T-helper 2 cell treated with Interferon-gamma antibody and Interleukin-4, amounts not matched to agents 100 ng/mL and 5 ng/mL, for 36 hours (primary cell): ENCODE results near the gene GSTO2. TPM values are rescaled to one million over a fixed set of nuclear protein-coding genes. Genes with fewer than 3 reads are reported as not detected.
"Not testable (repeated sequence)": the region's sequence is repeated elsewhere in the genome, so short reads cannot be mapped to it uniquely, and the experiment has no call there.

Experiments
- intact Hi-C: fragments of 100-400 bp; cut with micrococcal nuclease; formaldehyde crosslinking; loops from one replicate; pipeline ENCODE4 v1.15.1; 2023
- total RNA-seq: library from RNA; stranded (reverse); gene quantifications from 2 replicates; pipeline ENCODE4 v1.2.3, GENCODE V29; 2022

GSTO2 gene
- total RNA-seq: 0.66 and 0.73 TPM in 2 replicates

DNA sequence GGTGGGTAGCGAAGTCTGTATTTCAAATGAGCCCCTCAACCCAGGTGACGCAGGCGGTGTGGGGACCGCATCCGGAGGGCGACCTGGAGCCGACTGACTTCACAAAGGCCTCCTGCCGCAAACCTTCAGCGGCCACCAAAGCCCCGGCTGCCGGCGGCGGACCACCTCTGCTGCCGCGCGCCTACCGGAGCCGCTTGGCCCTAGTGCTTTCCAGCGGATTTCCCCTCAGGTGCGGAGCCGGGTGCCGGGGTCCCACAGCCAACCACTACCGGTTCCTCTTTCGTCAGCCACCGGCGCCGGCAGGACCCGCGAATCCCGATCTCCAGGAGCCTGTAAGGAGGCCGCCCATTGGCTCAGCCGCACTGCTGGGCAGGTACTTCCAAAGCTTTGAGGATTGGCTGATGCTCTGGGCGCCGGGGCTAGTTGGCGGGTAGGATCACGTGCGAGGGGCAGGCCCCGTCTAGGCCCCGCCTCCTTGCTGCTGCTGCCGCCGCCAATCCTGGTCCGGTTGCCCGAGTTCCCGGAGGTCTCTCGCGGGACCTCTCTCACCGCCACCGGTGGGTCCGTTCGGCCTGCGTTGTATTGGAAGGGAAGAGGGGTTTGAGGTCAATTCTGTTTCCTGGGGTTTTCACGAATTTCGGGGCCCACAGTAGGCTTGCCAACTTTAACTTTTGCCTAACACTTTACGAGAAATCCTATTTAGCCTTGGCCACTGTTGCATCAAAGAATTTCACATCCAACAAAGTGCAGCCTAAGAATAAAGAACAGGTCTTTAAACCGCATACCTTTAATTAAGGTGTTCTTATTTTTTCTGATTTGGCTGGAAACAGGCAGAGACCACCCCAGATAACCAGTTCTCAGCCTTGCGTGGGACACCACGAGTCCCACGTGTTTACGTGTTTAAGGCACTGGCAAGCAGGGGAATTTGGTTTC is at the start of gene GSTO2:
GSTO2 (plus strand) TSS at position 472 of the 933 bp plus-strand sequence. CDS start 5,732 bp downstream, outside the sequence.
- intact Hi-C loops: loop anchor here (1.0 kb wide), 6 partner anchors 15 to 351 kb away; partner anchors contain the start of genes CFAP43, GSTO1, ITPRIP and STN1

DNA sequence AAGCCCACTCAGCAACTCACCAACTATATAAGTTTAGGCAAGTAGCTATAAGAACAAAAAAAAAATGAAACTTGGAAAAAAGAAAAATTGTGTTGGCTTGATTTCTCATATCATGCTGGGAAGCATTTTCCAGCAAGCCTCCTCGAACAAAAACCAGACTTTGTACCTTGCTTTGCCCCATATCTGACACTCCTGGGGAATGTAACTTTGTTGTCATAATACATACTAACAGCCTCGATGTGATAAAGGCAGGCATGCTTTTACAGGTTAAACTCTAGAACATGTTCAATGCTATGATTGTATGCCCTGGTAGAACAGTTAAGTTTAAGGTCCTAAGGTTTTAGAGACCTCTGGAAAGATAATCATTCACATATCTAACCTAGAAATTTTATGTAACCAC is 48.5 kb upstream of the GSTO2 start:
- intact Hi-C loops: no loop called here

DNA sequence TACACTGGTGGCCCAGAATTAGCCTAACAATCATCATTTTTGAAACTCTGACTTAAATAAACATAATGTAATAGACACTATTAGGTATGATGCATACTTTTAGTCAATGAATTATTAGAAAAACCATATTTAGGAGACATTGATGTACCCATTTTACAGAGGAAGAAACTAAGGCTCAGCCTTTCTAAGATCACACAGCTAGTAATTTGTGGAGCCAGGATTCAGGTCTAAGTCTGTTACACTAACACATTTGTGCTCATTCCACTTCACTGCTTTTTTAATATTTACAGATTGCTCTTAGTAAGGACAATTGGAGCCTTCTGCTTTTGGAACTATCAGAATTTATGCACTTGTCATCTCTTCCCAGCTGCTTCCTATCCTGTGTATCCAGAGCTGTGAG is 45.7 kb upstream of the GSTO2 start:
- intact Hi-C loops: no loop called here

DNA sequence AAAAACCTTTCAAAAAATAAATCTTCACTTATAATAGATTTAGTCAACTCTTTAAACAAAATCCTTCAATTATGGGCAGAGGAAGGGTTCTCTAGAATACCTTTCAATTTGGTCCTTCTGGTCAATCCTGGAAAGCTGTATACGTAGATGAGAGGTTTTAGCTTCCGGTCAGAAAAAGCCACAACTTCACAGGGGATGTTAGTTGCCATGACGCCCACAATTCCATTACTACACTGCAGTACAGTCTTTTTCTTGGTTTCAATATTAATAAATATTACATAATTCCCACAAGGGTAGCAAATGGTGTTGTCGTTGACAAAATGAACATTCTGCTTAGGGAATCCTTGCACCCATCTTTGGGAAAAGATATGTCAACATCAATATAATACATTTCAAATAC is 38.5 kb upstream of the GSTO2 start:
- intact Hi-C loops: no loop called here

DNA sequence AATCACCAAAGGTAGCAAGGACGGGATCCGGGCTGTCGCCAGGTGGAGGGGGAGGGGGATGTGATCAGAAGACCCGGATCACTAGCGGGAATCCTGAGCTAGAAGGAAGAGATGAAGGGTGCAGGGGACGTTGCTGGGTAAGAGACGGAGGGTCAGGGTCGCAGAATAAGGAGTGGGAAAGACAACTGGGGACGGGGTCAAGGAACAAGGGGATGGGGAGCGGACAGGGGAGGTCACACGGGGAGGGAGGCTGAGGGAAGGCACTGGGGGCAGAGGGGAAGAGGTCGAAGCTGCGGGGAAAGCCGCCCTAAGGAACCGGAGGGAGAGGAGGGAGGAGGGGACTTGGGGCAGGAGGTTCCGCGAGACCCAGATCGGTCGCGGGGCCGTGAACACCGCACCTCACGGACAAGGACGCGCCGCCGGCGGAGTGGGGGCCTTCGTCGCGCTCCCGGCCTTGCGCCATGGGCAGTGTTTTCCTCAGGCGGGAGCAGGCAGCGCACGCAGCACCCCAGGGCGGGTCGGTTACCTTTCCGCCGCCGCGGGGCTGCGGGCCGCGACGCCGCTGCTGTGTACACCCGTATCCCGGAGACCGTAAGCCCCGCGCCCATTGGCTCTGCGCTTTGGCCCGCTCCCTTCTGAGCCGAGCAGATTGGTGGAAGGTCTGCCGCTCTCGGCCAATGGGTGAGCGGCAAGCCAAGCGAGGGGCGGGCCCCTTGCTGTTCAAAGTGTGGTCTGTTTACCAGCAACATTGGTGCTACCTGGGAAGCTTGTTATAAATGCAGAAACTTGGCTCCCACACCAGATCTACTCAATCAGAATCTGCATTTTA is 37.0 kb upstream of the GSTO2 start, which contains the start of gene CFAP43:
CFAP43 (minus strand) TSS at position 581 of the 829 bp plus-strand sequence; CDS start at position 463, 118 bp downstream.
- intact Hi-C loops: loop anchor here (1.0 kb wide), 3 partner anchors 22 to 111 kb away; partner anchors contain the start of genes GSTO1 and GSTO2

DNA sequence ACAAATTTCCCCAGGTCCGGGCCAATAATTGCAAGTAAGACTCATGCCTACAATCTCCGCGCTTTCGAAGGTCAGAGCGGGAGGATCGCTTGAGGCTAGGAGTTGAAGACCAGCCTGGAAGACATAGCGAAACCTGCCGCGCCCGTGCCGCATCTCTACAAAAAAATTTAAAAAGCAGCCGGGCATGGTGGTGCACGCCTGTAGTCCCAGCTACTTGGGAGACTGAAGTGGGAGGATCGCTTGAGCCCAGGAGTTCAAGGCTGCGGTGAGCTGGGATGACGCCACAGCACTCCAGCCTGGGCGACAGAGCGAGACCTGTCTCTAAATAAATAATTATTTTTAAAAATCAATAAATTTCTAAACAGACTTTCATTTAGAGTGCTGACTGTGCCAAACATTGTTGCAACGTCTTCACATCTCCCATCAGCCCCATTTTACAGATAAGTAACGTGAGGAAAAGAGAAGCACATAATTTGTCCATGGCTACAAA is 36.3 kb upstream of the GSTO2 start:
- intact Hi-C loops: loop anchor here (1.0 kb wide), 3 partner anchors 22 to 111 kb away; partner anchors contain the start of genes GSTO1 and GSTO2

DNA sequence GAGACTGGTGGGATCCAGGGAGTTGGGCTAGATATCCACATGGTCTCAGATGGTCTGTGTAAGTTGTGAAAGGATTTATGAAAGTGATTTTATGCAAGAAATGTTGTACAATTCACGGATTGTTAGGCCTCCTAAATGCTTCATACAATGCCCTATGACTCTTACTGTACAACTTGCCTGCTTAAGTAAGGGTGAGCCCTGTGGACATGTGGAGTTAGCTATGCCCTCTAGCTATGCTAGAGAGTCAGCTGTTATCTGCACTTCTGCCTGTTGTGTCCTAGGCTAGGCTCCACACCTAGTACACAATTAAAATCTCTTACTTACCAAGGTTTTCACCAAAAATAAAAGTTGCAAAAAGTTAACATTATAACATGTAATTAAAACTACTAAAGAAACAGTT is 35.2 kb upstream of the GSTO2 start:
- intact Hi-C loops: no loop called here

DNA sequence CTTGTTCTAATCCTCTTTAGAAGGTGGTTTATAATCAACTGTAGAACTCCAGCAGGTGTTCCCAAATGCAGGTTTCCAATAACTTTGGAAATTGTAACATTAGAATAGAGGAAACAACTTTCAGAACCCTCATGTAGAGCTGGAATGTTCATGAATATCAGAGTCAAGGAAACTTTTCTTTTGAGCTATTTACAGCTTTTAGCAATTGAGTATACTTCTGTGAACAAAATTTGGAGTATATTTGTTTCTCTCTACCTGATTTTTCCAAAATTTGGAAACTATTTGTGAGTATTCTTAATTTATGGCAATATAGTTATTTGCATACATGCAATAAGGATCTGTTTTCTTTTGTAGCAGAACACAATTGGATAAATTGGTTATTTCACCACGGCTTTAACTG is 34.0 kb upstream of the GSTO2 start:
- intact Hi-C loops: no loop called here

DNA sequence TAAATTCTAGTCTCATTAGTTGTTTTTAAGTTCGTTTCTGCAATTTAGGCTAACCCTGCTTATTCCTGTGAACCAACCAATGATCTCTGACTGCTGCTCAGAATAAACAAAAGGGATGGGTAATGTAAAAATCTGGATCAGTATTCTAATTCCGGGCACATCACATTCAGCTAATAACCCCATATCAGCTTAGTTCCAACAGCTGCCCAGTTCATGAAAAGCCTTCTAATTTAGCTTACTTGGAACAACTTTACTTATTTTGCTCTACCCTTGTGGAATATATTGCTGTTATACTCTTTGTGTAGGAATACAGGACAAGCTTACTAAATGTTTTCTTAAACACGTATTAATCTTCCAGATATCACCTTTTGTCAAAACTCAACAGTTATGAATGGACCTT is 33.2 kb upstream of the GSTO2 start:
- intact Hi-C loops: no loop called here

DNA sequence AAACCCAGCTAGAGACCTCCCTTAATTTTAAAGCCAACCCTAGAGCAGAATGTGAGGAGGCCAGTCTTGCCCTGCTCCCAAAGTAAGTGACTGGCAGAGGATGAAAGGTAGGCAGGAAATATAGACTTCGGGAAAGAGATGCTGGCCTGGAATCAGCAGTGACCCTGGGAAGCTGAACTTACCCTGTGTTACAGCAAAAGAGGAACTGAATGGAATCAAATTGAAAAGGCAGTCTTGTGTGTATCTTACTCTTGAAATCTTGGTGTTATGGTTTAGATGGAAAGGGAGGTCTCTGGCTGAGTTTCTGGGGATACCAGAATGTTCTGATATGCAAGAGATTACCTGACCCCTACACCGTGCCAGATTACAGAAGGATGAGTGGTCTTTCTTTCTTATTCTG is 28.9 kb upstream of the GSTO2 start:
- intact Hi-C loops: no loop called here

DNA sequence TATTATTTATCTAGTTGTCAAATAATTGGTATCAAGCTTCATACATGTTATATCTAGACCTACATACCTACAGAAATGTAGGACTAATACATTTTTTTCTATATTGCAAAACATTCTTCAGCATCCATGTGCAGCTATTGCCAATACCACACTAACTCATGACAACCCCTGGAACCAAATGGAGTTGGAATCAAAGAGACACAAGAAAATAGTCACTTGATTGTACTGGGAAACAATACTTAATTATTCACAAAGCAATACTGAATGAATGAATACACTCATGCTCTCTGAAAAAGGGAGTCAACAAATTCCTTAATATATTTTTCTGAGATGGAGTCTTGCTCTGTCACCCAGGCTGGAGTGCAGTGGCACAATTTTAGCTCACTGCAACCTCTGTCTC is 26.4 kb upstream of the GSTO2 start:
- intact Hi-C loops: no loop called here

DNA sequence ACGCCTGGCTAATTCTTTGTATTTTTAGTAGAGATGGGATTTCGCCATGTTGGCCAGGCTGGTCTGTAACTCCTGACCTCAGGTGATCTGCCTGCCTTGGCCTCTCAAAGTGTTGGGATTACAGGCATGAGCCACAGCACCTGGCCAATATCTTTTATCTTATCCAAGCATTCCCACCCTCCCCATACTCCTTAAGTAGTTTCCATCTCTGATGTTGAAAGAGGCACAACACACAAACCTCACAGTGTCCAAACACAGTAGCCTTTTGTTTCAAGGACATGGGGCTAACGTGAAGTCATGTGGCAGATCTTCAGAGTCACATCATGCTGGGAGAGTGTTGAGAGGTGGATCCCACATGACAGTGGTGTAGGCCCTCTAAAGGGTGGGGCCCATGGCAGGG is 26.0 kb upstream of the GSTO2 start:
- intact Hi-C loops: not testable (repeated sequence)

DNA sequence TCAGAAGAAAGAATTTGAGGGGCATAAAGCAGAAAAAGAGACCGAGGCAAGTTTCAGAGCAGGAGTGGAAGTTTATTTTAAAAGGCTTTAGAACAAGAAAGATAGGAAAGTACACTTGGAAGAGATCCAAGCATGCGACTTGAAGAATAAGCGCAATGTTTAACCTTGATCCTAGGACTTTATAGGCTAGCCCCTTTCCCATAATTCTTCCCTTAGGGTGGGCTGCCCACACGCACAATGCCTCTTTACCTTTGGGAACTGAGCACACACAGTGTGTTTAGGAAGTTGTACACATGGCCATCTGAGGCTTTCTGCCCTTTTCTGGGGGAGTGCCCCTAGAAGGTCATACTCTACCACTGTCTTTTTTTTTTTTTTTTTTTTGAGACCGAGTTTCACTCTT is 25.5 kb upstream of the GSTO2 start:
- intact Hi-C loops: no loop called here

DNA sequence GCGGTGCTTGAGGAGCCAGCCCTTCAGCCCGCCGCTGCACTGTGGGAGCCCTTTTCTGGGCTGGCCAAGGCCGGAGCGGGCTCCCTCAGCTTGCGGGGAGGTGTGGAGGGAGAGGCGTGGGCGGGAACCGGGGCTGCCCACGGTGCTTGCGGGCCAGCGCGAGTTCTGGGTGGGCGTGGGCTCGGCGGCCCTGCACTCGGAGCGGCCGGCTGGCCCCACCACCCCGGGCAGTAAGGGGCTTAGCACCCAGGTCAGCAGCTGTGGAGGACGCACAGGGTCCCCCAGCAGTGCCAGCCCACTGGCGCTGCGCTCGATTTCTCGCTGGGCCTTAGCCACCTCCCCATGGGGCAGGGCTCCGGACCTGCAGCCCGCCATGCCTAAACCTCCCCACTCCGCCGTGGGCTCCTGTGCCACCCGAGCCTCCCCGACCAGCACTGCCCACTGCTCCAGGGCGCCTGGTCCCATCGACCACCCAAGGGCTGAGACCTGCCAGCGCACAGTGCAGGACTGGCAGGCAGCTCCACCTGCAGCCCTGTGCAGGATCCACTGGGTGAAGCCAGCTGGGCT is 23.8 kb upstream of the GSTO2 start:
- intact Hi-C loops: no loop called here

DNA sequence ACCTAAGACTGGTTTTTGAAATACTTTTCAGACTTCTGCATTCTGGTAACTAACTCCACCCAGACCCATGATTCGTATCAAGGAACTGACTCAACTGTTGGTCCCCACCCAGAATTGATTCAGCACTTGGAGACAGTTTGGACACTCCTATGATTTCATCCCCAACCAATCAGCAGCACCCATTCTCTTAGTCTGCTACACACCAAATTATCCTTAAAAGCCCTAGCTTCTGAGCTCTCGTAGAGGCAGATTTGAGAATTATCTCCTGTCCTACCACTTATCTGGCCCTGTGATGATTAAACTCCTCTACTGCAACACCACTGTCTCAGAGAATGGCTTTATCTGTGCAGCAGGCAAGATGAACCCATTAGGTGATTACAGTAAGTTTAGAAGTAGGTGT is 22.0 kb upstream of the GSTO2 start:
- intact Hi-C loops: no loop called here

DNA sequence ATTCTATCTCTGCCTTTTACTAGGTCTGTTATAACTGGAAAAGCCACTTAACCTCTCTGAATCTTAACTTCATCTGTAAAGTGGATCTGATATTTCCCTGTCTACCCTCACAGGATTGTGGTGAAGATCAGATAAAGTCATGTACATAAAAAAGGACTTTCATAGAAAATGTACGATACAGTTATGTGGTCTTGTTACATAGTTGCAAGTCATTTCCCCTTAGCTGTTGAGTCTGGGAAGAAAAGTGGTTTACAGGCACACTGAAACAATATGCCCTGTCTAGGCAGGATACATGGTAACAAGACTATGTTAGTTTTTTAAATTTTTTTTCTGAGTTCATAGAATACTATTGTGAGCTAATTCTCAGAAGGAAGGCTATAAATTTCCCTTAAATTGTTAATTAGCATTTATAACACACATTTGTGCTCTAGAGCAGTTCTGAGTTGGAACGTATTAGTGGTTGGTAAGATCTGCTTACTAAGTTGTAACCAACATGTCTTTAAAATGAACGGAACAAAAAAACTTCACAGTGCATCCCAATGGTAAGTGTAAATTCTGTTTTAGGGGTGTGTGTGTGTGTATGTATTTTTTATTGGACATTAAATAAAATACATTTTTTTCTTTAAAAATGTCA is 21.4 kb upstream of the GSTO2 start:
- intact Hi-C loops: no loop called here

DNA sequence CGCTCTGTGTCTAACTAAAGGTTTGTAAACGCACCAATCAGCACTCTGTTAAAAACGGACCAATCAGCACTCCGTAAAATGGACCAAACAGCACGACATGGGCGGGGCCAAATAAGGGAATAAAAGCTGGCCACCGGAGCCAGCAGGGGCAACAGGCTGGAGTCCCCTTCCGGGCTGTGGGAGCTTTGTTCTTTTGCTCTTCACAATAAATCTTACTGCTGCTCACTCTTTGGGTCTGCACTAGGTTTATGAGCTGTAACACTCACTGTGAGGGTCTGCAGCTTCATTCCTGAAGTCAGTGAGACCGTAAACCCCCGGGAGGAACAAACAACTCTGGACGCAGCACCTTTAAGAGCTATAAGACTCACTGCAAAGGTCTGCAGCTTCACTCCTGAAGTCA is 20.1 kb upstream of the GSTO2 start:
- intact Hi-C loops: not testable (repeated sequence)

DNA sequence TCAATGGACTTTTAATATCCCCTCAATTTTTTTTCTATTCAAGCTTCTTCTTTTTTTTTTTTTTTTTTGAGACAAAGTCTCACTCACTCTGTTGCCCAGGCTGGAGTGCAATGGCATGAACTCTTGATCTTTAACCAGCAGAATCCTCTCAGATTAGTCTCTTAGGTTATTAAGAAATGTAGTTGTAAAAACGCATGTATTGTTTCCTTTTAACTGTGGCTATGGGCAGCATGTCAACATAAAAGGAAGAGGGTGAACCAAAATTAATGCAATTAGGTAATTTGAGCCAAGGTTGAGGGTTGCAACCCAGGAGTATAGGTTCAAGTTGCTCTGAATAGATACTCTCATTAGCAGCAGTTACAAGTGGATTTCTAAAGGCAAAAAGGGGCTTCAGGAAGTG is 18.6 kb upstream of the GSTO2 start:
- intact Hi-C loops: no loop called here

DNA sequence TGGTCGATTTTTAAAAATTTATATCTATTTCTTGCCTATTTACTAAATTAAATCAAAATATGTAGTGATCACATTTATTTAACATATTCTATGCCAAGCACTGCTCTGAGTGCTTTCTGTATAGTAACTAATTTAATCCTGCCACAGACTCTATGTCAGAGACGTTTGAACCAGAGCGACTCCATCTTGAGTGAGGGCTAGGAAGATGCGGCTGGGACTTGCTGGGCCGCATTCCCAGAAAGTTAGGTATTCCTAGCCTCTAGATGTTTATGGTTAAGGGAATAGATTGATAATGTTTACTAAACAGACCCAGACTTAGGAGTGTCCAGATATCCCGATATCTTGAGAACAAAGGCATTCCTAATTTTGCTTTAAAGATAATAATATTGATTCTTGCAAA is 17.5 kb upstream of the GSTO2 start:
- intact Hi-C loops: no loop called here

DNA sequence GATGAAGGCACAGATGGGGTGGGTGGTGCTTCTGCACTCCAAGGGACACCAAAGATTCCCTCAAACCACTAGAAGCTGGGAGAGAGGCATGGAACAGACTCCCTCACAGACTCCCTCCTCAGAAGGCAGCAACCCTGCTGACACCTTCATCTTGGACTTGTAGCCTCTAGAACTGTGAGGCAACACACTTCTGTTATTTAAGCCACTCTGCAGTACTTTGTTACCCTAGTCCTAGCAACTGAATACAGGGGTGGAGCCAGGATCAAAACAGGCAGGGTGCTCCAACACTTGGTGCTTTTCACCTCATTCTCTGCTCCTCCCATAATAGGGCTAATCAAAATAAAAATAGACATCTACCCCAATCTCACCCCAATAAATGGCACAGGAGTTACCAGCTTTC is 16.6 kb upstream of the GSTO2 start:
- intact Hi-C loops: no loop called here

DNA sequence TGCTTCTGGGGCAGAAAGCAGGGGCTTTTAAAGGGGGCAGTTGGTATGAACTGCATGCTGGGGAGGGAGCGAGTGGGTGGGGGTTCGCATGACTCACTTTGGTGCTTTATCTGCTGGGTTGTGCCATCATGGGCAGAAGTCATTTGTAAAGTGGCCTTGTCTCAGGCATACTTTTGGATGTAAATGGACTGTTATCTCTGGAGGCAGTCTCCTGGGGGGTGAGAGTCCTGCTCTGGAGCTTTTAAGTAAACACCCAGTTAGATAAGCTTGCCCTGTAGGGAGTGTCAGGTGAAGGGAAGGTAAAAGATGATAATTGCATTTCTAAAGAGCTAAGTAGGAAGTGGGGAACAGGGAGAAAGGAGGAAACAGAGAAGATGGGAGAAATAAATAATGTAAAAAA is 15.9 kb upstream of the GSTO2 start:
- intact Hi-C loops: no loop called here
